Fibroblast of skin of back (primary cell): ENCODE results near the gene LIN37.
"Not testable (repeated sequence)": the region's sequence is repeated elsewhere in the genome, so short reads cannot be mapped to it uniquely, and the experiment has no call there.

ENCODE experiments used
- DNase-seq: peaks from one replicate; pipeline ENCODE4 v3.0.0-alpha.2; 2013

LIN37 gene

GRCh38 chr19:35719402-35720162 lies 28.8 kb upstream of the LIN37 start:
- DNase-seq, result no peak

GRCh38 chr19:35720163-35720524 lies 28.2 kb upstream of the LIN37 start:
- DNase-seq, result no peak

GRCh38 chr19:35720648-35721047 lies 27.7 kb upstream of the LIN37 start:
- no peak for DNase-seq

GRCh38 chr19:35721374-35721773 lies 27.0 kb upstream of the LIN37 start:
- DNase-seq, result no peak

- DNase-seq, result no peak
Observed at GRCh38 chr19:35722461-35722860, 25.9 kb upstream of the LIN37 start.

GRCh38 chr19:35722897-35723296 lies 25.5 kb upstream of the LIN37 start:
- no peak for DNase-seq

GRCh38 chr19:35723671-35724070 lies 24.7 kb upstream of the LIN37 start:
- DNase-seq, result no peak

- not testable (repeated sequence) for DNase-seq
Observed at GRCh38 chr19:35724132-35724531, 24.2 kb upstream of the LIN37 start.

- DNase-seq, result no peak
Observed at GRCh38 chr19:35724560-35724959, 23.8 kb upstream of the LIN37 start.

GRCh38 chr19:35725216-35725861 lies 23.0 kb upstream of the LIN37 start:
- DNase-seq, result no peak

GRCh38 chr19:35727053-35727955 lies 21.1 kb upstream of the LIN37 start:
- no peak for DNase-seq

- DNase-seq, result no peak
Observed at GRCh38 chr19:35727956-35728706, 20.2 kb upstream of the LIN37 start.

GRCh38 chr19:35729021-35729420 lies 19.4 kb upstream of the LIN37 start:
- no peak for DNase-seq

GRCh38 chr19:35729763-35730162 lies 18.6 kb upstream of the LIN37 start:
- DNase-seq, result no peak

GRCh38 chr19:35730326-35730725 lies 18.1 kb upstream of the LIN37 start:
- DNase-seq, result no peak

GRCh38 chr19:35731353-35731752 lies 17.0 kb upstream of the LIN37 start:
- no peak for DNase-seq

- no peak for DNase-seq
Observed at GRCh38 chr19:35731779-35732405, 16.5 kb upstream of the LIN37 start.

GRCh38 chr19:35732540-35733179 lies 15.7 kb upstream of the LIN37 start:
- no peak for DNase-seq

- DNase-seq, result no peak
Observed at GRCh38 chr19:35733180-35734125, 14.9 kb upstream of the LIN37 start.

- no peak for DNase-seq
Observed at GRCh38 chr19:35734273-35734672, 14.1 kb upstream of the LIN37 start.
